HG03575 (cell line): ENCODE results near the gene ITGA1.

Experiments used
- ATAC-seq: cut with Tn5 transposase; IDR thresholded peaks from one replicate; pipeline ENCODE4 v1.9.1; 2021; ENCODE audit not compliant: unreplicated experiment, insufficient number of reproducible peaks, low FRiP score; ENCODE audit errors: extremely low read depth

The ITGA1 gene

DNA sequence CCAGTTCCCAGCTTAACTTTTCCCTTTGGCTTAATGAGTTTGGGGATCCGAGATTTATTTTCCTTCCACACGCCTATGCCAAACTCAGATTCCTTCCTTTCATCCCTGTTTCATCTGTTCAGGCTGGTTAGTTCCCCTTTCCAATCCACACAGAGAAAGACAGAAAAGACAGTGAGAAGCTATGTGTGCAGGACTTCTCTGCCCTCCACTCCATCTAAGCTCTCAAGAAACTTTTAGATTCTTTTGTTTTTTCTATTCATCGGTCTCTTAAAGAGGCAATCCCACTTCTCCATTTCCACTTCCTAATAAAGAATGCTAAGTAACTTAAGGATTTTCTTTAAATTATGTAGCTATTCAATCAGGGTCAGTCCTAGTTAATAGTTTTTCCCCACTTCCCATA lies 11.2 kb downstream of the ITGA1 start:
- ATAC-seq = no peak

DNA sequence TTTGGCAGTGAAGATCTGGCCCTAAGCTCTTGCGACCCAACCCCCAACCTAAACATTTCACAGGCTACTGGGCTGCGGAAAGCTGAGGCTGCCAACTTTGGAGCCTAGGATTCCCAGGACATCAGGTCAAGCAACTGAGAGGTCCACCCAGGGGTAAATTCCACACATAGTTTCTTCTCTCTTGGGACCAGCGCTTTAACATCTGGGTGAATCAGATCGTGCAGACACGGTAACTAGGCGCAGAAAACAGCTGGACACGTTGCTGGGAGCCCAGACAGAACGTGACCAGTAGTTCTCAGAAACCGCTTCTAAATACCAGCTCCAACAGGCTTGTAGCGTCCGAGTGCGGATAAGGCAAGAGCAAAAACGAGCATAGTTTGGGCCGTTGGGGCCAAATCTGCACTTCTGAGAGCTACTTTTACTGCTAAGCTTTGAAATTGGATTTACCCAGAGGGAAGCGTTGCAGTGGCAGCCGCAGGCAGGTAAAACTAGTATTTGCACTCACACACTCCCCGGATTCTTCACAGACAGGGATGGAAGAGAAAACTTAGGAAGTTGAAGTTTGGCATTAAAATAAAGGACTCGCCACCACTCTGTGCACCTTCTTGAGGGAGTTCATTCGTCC lies 11.8 kb downstream of the ITGA1 start:
- ATAC-seq = peak; percentile 11

DNA sequence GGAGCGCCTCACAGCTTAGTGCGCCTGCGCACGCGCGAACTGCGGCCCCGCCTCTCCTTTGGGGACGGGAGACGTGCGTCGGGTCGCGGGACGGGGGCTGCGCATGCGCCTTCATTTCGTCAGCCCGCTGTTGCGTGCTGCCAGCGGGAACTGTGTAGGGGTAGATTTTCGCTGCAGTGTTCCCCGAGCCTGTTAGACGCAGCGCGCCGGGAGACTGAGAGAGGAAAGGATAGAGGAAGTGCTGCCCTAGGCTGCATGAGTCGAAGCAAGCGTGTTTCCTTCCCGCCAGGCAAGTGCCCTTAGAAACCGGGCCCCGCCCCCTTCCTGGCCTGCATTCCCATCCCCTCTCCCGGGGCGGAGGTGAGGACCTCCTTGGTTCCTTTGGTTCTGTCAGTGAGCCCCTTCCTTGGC lies 12.3 kb downstream of the ITGA1 start:
- ATAC-seq = peak; percentile 62

DNA sequence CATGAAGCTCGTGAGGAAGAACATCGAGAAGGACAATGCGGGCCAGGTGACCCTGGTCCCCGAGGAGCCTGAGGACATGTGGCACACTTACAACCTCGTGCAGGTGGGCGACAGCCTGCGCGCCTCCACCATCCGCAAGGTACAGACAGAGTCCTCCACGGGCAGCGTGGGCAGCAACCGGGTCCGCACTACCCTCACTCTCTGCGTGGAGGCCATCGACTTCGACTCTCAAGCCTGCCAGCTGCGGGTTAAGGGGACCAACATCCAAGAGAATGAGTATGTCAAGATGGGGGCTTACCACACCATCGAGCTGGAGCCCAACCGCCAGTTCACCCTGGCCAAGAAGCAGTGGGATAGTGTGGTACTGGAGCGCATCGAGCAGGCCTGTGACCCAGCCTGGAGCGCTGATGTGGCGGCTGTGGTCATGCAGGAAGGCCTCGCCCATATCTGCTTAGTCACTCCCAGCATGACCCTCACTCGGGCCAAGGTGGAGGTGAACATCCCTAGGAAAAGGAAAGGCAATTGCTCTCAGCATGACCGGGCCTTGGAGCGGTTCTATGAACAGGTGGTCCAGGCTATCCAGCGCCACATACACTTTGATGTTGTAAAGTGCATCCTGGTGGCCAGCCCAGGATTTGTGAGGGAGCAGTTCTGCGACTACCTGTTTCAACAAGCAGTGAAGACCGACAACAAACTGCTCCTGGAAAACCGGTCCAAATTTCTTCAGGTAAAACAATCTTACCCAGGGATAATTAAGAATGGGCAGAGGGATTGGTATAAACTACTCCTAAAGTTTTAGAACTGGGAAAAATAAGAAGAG lies 12.9 kb downstream of the ITGA1 start:
- ATAC-seq = peak; percentile 20

DNA sequence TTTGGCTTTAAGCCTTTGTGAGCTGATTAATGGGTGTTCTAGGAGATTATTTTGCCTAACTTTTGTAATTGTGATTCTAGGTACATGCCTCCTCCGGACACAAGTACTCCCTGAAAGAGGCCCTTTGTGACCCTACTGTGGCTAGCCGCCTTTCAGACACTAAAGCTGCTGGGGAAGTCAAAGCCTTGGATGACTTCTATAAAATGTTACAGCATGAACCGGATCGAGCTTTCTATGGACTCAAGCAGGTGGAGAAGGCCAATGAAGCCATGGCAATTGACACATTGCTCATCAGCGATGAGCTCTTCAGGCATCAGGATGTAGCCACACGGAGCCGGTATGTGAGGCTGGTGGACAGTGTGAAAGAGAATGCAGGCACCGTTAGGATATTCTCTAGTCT lies 13.6 kb downstream of the ITGA1 start:
- no peak for ATAC-seq

DNA sequence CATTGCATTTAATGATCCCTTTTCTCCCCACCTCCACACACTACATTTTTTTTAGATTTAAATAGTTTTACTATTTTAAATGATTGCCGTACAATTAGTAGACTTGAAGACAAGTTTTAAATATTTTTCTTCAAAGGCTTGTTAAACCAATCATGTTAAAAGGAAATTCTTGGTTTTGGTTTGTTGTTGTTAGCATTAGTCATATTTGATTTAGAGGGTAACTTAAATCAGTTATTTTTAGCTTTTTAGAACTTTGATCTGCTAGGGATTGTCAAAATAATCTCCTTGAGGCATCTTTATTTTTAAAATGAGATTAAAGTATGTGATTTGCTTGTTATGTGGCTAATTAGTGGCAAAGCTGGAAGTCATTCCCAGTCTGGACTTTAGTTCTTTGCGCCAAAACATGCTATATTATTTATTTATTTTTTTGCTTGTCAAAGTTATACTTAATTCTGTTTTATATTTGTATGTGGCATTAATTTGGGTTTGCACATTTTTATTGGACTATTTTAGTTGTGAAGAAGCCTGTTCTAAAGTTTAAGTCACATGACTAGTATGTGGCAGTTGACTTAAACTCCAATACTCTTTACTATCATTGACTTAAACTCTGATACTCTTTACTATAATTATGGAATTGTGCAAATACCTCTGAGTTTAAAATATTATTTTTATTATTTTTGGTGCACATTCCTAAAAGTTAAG lies 14.7 kb downstream of the ITGA1 start:
- ATAC-seq = no peak

DNA sequence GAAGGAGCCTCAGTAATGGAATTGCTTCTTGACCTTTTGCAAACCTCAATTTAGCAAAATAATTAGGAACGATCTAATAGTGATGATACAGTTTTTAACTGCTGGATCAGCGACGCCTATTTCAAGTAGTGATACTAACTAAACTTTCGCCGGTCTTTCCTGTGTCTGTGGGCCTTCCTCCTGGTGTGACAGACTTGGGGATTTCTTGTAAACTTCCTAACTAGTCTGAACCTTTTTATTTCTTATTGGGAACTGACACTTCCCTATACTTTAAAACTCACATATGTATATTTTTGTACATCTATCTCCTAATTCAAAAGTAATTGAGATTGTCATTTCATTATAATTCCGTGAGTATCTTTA lies 15.2 kb downstream of the ITGA1 start:
- ATAC-seq = no peak

DNA sequence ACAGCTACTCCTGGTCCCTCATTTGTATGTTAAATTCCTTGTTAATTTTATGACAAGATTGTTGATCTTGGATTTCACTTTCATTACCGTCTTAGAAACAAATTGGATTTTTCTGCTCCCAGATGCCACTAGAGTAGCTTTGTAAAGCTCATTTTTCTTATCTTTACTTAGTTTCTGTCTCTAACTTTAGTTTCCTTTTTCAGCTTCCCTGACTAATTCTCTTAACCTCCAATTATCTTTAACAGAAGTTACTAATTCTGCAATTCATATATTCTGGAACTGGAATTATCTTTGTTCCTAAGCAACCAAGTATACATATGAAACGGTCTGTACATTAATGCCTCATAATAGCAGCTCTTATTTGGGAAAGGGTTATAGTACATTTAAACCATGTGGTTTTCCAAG lies 16.7 kb downstream of the ITGA1 start:
- no peak for ATAC-seq

DNA sequence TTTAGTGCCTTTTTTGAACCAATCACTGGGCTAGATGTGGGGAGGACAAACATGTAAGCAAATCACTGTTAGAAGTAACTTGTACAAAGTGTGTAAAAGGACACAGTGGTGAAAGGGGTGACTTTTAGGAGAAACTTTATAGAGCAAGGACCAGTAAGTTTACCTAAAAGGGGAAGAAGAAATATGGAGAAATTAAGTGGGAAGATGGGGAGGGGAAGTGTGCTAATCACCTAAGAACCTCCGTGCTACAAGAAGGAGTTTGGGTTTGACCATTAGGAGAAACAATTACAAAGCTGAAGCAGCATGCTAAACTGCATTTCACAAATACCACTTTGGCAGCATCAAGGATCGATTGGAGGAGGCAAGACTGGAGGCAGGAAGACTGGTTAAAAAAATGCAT lies 17.3 kb downstream of the ITGA1 start:
- ATAC-seq = no peak

DNA sequence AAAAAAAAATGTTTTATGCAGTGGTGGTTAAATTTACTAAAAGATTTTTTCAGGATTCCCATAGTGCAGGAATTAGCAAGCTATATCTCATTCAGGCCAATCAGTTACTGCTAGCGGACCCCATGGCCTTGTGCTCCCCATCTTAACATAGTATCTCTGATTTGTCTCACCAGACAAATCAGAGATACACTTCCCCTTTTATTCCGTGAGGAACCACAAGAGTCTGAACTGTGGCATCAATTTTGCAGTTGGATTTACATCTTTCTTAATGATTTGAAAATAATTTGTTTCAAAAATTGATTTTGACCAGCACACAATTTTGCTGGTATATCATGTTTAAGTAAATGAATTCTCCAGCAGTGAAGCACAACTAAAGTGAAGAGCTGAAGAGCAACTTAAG lies 17.9 kb downstream of the ITGA1 start:
- no peak for ATAC-seq

DNA sequence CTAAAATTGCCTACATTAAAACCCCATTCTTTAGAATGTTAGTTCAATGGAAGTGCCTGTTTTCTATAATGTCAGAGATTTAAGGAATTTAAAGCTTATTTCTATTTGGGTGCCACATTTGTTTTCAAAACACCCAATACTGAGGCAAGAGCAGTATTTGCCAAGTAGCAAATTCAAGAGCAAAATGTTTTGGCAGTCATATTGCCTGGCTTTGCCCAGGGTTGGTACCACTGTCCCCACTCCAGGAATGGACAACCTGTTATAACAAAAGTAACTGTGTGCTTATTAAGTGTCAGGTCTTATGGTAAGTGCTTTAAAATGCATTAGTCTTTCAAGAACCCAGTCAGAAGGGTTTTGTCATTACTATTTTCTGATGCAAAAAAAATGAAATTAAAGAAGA lies 19.3 kb downstream of the ITGA1 start:
- no peak for ATAC-seq

DNA sequence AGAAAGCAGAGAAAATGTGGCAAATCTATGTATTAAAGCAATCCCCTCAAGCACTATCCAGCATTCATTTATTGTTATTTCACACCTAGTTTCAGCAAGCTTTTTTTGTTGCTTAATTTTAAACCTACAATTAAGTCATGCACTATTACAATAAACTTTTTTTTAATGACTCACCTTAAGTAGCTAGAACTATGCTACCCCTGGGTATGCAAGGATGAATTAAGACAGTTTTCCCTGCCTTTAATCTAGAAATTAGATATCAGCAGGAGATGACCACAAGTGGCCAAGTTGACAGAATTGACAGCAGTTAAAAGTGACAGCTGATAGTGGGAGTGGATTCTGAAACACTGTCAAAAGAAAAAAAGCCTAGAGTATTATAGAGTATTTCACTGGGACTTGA lies 20.0 kb downstream of the ITGA1 start:
- ATAC-seq = no peak

DNA sequence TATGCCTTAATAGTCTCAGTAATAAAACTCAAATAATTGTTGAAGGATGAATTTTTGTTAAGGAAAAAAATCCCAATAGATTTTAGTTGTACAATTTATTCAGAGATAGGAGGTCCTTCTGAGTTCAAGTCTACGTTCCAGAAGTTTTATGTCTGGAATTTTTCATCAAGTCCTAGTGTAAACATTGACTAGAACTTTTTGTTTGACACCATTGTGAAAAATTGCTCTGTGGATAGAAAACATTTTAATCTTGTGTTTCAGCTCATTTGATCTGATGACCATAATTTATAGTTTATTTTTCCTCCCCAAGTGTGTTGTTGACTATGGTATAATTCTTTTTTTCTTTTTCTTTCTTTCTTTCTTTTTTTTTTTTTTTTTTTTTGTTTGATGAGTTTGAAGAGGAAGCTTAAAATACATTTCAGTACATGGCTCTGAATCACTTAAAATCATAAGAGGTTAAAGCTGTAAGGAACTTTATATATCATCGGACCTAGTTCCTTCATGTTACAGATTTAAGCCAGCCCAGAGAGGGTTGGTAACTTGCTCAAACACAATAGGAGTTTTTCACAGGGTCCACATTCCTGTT lies 20.7 kb downstream of the ITGA1 start:
- ATAC-seq = no peak

DNA sequence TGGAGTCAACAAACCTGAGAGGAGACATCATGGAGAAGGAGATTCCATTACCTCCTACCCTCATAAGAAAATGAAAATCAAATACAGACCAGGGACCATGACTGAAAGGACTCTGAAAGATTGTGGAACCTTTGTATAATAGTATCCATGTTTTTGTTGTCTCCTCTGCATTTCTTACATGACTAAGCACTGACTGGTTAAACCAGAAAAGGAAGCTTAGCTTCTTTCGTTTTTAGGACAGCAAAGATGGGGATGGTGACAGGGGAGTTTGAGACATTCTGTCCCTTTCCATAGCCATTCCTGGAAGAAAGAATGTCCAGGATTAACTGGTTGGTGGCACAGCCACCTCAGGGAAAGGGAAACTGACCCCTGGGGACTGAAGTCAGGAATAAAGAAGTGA lies 22.2 kb downstream of the ITGA1 start:
- ATAC-seq = no peak

DNA sequence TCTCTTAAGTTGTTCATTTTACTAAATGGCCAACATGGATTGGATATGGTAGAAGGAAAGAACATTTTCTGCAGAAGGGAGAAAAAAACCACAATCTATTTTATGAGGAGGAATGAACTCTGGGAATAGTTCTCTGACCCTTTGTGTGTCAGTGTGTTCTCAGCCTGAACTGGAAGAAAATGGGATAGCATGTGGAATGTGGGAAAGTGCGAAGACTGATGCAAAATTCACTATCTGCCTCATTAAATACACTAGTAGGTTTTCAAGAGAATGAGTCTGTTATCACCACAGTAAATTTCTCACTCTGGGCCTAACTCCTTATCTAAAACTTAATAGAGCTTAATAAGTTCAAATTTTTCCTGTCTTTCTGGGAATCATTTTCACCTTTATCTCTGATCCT lies 22.7 kb downstream of the ITGA1 start:
- ATAC-seq = no peak

DNA sequence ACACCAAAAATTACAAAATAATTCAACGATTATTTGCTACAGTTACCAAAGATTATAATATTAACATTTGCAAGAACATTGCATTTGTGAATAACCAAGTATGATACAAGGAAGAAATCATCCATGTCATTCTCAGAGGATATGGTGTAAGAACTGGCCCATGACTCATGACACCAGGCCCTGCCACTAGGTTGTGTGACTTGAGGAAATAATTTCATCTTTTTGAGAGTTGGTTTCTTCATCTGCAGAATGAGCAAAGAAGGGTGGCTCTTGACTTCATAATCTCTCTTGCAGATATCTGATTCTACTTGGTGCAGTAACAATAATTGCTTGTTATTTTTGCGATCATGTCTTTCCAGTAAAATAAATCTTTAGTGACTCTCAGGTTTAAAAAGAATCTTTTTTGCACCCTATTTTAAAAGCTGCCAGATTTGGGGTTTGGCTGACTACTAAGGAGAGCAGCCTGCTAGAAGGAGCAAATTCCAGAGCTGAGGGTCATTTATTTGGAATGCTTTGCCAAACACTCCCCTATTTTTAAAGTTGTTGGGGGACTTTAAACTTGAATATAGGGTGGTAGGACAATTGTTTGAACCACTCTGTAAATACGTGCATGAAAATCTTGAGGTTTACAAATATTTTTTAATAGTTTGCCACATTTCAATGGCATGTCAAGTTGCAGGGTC lies 23.5 kb downstream of the ITGA1 start:
- no peak for ATAC-seq

DNA sequence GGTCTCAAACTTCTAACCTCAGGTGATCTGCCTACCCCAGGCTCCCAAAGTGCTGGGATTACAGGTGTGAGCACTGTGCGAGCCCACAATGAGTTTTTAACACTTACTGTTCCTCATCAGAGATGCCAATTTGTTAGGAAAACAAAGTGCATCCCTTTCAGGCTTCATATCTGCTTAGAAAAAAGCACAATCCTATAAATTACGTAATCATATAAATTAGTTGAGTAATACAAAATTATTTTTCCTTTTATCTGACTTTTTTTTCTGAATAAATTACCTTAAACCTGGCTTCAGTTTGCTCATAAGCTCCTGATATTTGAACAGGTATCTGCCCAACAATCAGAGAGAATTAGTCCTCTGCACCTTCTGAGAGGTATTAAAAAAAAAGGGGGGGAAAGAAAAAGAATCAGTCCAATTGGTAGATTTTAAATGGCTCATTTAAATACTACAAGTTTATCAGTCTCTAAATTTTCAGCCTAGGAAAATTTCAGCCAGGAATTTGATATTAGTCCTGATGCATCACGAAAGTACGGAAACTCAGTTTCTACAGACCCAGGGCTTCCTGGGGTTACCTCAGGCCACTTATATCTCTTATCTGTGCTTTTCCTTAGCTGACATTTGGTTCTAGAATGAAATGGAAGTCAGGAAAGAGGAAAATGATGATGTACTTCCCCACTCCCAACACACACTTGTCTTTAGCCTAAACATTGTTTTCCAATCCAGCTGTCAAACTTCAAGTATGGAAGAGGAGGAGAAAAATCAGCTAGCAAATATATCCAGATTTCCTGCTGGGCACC lies 26.8 kb downstream of the ITGA1 start:
- no peak for ATAC-seq

DNA sequence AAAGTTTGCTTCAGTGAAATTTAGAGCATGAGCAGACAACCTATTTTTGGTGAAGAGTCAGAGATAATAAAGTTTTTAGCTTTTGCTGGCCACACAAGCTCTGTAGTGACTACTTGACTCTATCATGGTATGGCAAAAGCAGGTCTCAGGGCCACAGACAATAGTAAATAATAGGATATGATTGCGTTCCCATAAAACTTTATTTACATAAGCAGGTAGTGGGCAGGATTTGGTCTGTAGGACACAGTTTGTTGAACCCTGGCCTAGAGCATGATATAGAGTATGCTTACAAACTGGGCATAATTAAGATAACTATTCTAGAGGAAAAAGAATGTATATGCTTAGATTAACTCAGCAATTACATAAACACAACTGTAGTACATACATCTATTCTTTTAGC lies 30.1 kb downstream of the ITGA1 start:
- no peak for ATAC-seq

DNA sequence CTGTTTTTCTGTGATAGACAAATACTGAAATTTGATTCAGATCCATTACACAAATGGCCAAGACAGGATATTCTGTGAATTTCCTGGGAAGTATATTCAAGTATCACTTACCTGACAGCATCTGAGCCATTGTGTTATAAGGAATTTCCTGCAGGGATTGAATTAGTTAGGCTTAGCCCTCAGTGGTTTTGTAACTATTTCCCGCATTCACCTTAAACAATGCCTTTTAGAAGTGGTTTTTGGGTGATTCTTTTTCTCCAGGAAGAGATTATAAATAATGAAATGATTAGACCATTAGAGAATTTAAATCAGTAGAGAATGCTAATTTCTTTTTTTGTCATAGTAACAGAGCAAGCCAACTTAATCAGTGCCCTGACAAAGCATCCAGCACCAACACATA lies 30.6 kb downstream of the ITGA1 start:
- no peak for ATAC-seq
